Neural progenitor cell (in vitro differentiated cells): Measurements from ENCODE around the gene PDP2.

ENCODE experiments used
- EZH2 ChIP-seq: fragments of 200-600 bp; sonication (generic); IDR thresholded peaks from 2 replicates; pipeline ENCODE4 v1.6.1; 2017; ENCODE audit warnings: antibody characterized with exemption, mild to moderate bottlenecking, moderate library complexity
- EZH2phosphoT487 ChIP-seq: fragments of 200-600 bp; sonication (generic); IDR thresholded peaks from 2 replicates; pipeline ENCODE4 v1.6.1; 2017; ENCODE audit warnings: antibody characterized with exemption
- TF ChIP-seq, protein P1 (sequence below): fragments of 200-600 bp; sonication (generic); IDR thresholded peaks from 2 replicates; pipeline ENCODE4 v1.5.1; 2017; ENCODE audit warnings: antibody characterized with exemption, mild to moderate bottlenecking

GRCh38 chr16:66891797-66892196, 11.5 kb downstream of the PDP2 start:
- TF ChIP-seq, protein P1, sequence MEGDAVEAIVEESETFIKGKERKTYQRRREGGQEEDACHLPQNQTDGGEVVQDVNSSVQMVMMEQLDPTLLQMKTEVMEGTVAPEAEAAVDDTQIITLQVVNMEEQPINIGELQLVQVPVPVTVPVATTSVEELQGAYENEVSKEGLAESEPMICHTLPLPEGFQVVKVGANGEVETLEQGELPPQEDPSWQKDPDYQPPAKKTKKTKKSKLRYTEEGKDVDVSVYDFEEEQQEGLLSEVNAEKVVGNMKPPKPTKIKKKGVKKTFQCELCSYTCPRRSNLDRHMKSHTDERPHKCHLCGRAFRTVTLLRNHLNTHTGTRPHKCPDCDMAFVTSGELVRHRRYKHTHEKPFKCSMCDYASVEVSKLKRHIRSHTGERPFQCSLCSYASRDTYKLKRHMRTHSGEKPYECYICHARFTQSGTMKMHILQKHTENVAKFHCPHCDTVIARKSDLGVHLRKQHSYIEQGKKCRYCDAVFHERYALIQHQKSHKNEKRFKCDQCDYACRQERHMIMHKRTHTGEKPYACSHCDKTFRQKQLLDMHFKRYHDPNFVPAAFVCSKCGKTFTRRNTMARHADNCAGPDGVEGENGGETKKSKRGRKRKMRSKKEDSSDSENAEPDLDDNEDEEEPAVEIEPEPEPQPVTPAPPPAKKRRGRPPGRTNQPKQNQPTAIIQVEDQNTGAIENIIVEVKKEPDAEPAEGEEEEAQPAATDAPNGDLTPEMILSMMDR: no peak
- no peak for TF ChIP-seq EZH2phosphoT487
- TF ChIP-seq EZH2: no peak
